PC-3 (cell line): ENCODE data around the gene KRTAP2-4. TPM values are rescaled to one million over a fixed set of nuclear protein-coding genes. Genes with fewer than 3 reads are reported as not detected.

ENCODE experiments used
- total RNA-seq: library from RNA; depleted of rRNA; stranded (reverse); fragments of >200 nt; gene quantifications from 2 replicates; pipeline ENCODE4 v1.2.3, GENCODE V29; 2014; rRNA removed

KRTAP2-4 gene
- total RNA-seq, 1 experiment from 2014 or later = not detected

Other genes starting within 250 kb of the KRTAP2-4 start
- 18.3 and 24.8 TPM in 2 replicates for gene KRT10, start 243.3 kb downstream of the KRTAP2-4 start, total RNA-seq
- not detected in 2 replicates for gene KRT12, start 198.7 kb downstream of the KRTAP2-4 start, total RNA-seq
- gene KRT20, start 180.6 kb downstream of the KRTAP2-4 start, total RNA-seq = 0.18 TPM in 1 of 2 replicates, not detected in the other
- not detected in 2 replicates for gene KRT23, start 128.2 kb downstream of the KRTAP2-4 start, total RNA-seq
- gene KRT39, start 98.9 kb downstream of the KRTAP2-4 start, total RNA-seq = not detected in 2 replicates
- gene KRT40, start 81.6 kb downstream of the KRTAP2-4 start, total RNA-seq = not detected in 2 replicates
- not detected in 2 replicates for gene KRTAP3-3, start 71.7 kb downstream of the KRTAP2-4 start, total RNA-seq
- not detected in 2 replicates for gene KRTAP3-2, start 66.0 kb downstream of the KRTAP2-4 start, total RNA-seq
- gene KRTAP3-1, start 56.8 kb downstream of the KRTAP2-4 start, total RNA-seq = 1.6 TPM in 1 of 2 replicates, not detected in the other
- gene KRTAP1-5, start 38.7 kb downstream of the KRTAP2-4 start, total RNA-seq = 0.51 TPM in 1 of 2 replicates, not detected in the other
- gene KRTAP1-4, start 35.7 kb downstream of the KRTAP2-4 start, total RNA-seq = not detected in 2 replicates
- not detected in 2 replicates for gene KRTAP1-3, start 31.0 kb downstream of the KRTAP2-4 start, total RNA-seq
- gene KRTAP1-1, start 24.4 kb downstream of the KRTAP2-4 start, total RNA-seq = not detected in 2 replicates
- gene KRTAP2-1, start 18.6 kb downstream of the KRTAP2-4 start, total RNA-seq = not detected in 2 replicates
- gene KRTAP2-2, start 10.6 kb downstream of the KRTAP2-4 start, total RNA-seq = not detected in 2 replicates
- gene KRTAP2-3, start 5.8 kb downstream of the KRTAP2-4 start, total RNA-seq = 10.8 and 12.4 TPM in 2 replicates
- not detected in 2 replicates for gene KRTAP4-7, start 18.3 kb upstream of the KRTAP2-4 start, total RNA-seq
- gene KRTAP4-8, start 32.3 kb upstream of the KRTAP2-4 start, total RNA-seq = not detected in 2 replicates
- gene KRTAP4-16, start 36.3 kb upstream of the KRTAP2-4 start, total RNA-seq = not detected in 2 replicates
- not detected in 2 replicates for gene KRTAP4-9, start 39.5 kb upstream of the KRTAP2-4 start, total RNA-seq
- gene KRTAP4-11, start 52.5 kb upstream of the KRTAP2-4 start, total RNA-seq = not detected in 2 replicates
- not detected in 2 replicates for gene KRTAP4-12, start 58.3 kb upstream of the KRTAP2-4 start, total RNA-seq
- gene KRTAP4-6, start 74.7 kb upstream of the KRTAP2-4 start, total RNA-seq = not detected in 2 replicates
- not detected in 2 replicates for gene KRTAP4-5, start 83.9 kb upstream of the KRTAP2-4 start, total RNA-seq
- gene KRTAP4-4, start 94.9 kb upstream of the KRTAP2-4 start, total RNA-seq = not detected in 2 replicates
- not detected in 2 replicates for gene KRTAP4-3, start 102.3 kb upstream of the KRTAP2-4 start, total RNA-seq
- not detected in 2 replicates for gene KRTAP4-2, start 112.3 kb upstream of the KRTAP2-4 start, total RNA-seq
- not detected in 2 replicates for gene KRTAP4-1, start 119.0 kb upstream of the KRTAP2-4 start, total RNA-seq
- gene KRTAP9-1, start 124.0 kb upstream of the KRTAP2-4 start, total RNA-seq = not detected in 2 replicates
- gene KRTAP9-2, start 160.8 kb upstream of the KRTAP2-4 start, total RNA-seq = not detected in 2 replicates
- gene KRTAP9-3, start 166.6 kb upstream of the KRTAP2-4 start, total RNA-seq = not detected in 2 replicates
- gene KRTAP9-8, start 172.1 kb upstream of the KRTAP2-4 start, total RNA-seq = not detected in 2 replicates
- not detected in 2 replicates for gene KRTAP9-4, start 183.8 kb upstream of the KRTAP2-4 start, total RNA-seq
- not detected in 2 replicates for gene KRTAP9-9, start 189.5 kb upstream of the KRTAP2-4 start, total RNA-seq
- gene KRTAP9-6, start 199.5 kb upstream of the KRTAP2-4 start, total RNA-seq = not detected in 2 replicates
- not detected in 2 replicates for gene KRTAP9-7, start 209.8 kb upstream of the KRTAP2-4 start, total RNA-seq
- not detected in 2 replicates for gene KRTAP29-1, start 237.0 kb upstream of the KRTAP2-4 start, total RNA-seq
- not detected in 2 replicates for gene KRTAP16-1, start 243.4 kb upstream of the KRTAP2-4 start, total RNA-seq
- gene KRTAP17-1, start 249.8 kb upstream of the KRTAP2-4 start, total RNA-seq = not detected in 2 replicates